Measurements from ENCODE around the gene GCAT. TPM values are rescaled to one million over a fixed set of nuclear protein-coding genes. Genes with fewer than 3 reads are reported as not detected.

GCAT gene
- total and polyA plus RNA-seq, 10 of the 15 experiments (the other 5 are each of a cell fraction or from before 2014, with no cell fraction given), result 0.95 to 34.3 (median 15.3) TPM

DNA sequence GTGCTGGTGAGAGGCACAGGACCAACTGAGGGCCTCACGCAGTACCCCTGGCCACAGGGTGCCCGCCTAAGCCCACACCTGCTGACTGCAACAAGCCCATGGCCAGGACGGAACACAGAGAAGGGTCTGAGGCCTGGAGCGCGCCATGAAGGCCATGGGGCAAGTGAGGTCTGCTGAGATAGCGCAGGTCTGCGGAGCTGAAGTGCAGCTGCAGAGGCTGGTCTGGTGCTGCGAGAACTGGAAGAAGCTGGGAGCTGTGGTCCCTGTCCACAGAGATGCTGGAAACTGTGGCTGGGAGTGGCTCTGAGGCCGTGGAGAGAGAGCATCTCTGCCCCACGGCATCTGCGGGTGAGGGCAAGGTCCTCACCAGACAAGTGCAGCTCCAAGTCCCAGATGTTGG is 23.7 kb downstream of the GCAT start (continued):
- TF ChIP-seq ETV6 (conservative IDR thresholded peaks at IDR 0.05 in 1 of 2, IDR thresholded peaks at IDR 0.05 in 1 of 2; ENCODE audit: borderline replicate concordance in 1 of 2, low read depth in 1 of 2), result no peak
- TF ChIP-seq NKRF (conservative IDR thresholded peaks at IDR 0.05), result no peak
- no peak for TF ChIP-seq ESRRA (IDR thresholded peaks at IDR 0.05; ENCODE audit: low read length)
- TF ChIP-seq BACH1 (IDR thresholded peaks at IDR 0.05; ENCODE audit: borderline replicate concordance), result no peak
- no peak for TF ChIP-seq CBX3 (IDR thresholded peaks at IDR 0.05; ENCODE audit: borderline replicate concordance, low read depth)

- Histone ChIP-seq H3K4me1 (ENCODE audit: control insufficient read depth, insufficient read depth, low read length) (no peaks in the 10 kb centered on the region), H3K79me2 (ENCODE audit: control insufficient read depth, insufficient read depth, low read length) (no peaks in the 10 kb centered on the region), H4K20me1 (ENCODE audit: control insufficient read depth, insufficient read depth) (no peaks in the 10 kb centered on the region), H3K4me2 (ENCODE audit: control insufficient read depth, insufficient read depth) (no peak overlapping the region), H3K36me3 (ENCODE audit: control insufficient read depth in 2 of 2, insufficient read depth in 2 of 2, low read length in 1 of 2) (peaks cover 21 to 27% of the 10 kb centered on the region in 2 experiments; a peak in 3 of 4 replicates), H3K9ac (ENCODE audit: control insufficient read depth, insufficient read depth, low read length) (no peak overlapping the region), H3K27me3 (replicated peaks in 1 of 2; ENCODE audit: control insufficient read depth in 2 of 2, insufficient read depth in 2 of 2, low read length in 1 of 2) (no peaks in the 10 kb centered on the region), H3K27ac (ENCODE audit: control insufficient read depth, insufficient read depth) (no peak overlapping the region), H2AFZ (ENCODE audit: control insufficient read depth, low read depth, low read length) (no peak overlapping the region), H3K4me3 (no peak overlapping the region), H3K9me3 (replicated peaks; ENCODE audit: control insufficient read depth, insufficient read depth, low read length) (no peaks in the 10 kb centered on the region)
- in situ Hi-C loops (cut with MboI), result no loop called here
- ChIA-PET CTCF (no interaction called here), SMC1A (ENCODE audit: uncharacterized antibody, unreplicated experiment) (no interaction called here), POLR2A (no interaction called here), RAD21 (ENCODE audit: unreplicated experiment) (no interaction called here)
- intact Hi-C loops (cut with micrococcal nuclease; ENCODE audit: unreplicated experiment), result no loop called here
- ATAC-seq (no peak), FAIRE-seq (no peak), DNase-seq (ENCODE audit: low read depth, low spot score) (no peak)
- WGBS (ENCODE audit: insufficient coverage, insufficient replicate concordance, low lambda C conversion rate, missing lambda C conversion rate), result 92% methylated on average over 16 of the region's 16 CpGs
- no TSS peak for BruUV-seq (replicated peaks)
- TF ChIP-seq ZNF384 (IDR thresholded peaks at IDR 0.05; ENCODE audit: borderline replicate concordance, low read depth, low read length), result no peak
- TF ChIP-seq POU2F2 (IDR thresholded peaks at IDR 0.05; ENCODE audit: borderline replicate concordance, low read depth, low read length), result no peak
- no peak for TF ChIP-seq MAX (IDR thresholded peaks at IDR 0.05; ENCODE audit: low read depth, low read length)
- no peak for TF ChIP-seq IRF3 (IDR thresholded peaks at IDR 0.05)
- TF ChIP-seq, protein P1, sequence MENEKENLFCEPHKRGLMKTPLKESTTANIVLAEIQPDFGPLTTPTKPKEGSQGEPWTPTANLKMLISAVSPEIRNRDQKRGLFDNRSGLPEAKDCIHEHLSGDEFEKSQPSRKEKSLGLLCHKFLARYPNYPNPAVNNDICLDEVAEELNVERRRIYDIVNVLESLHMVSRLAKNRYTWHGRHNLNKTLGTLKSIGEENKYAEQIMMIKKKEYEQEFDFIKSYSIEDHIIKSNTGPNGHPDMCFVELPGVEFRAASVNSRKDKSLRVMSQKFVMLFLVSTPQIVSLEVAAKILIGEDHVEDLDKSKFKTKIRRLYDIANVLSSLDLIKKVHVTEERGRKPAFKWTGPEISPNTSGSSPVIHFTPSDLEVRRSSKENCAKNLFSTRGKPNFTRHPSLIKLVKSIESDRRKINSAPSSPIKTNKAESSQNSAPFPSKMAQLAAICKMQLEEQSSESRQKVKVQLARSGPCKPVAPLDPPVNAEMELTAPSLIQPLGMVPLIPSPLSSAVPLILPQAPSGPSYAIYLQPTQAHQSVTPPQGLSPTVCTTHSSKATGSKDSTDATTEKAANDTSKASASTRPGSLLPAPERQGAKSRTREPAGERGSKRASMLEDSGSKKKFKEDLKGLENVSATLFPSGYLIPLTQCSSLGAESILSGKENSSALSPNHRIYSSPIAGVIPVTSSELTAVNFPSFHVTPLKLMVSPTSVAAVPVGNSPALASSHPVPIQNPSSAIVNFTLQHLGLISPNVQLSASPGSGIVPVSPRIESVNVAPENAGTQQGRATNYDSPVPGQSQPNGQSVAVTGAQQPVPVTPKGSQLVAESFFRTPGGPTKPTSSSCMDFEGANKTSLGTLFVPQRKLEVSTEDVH (IDR thresholded peaks at IDR 0.05; ENCODE audit: low read depth, partially characterized antibody), result no peak
- TF ChIP-seq TBL1XR1 (IDR thresholded peaks at IDR 0.05; ENCODE audit: low read depth, low read length), result no peak
- no peak for TF ChIP-seq CTCF (IDR thresholded peaks at IDR 0.05 in 2 of 3, conservative IDR thresholded peaks at IDR 0.05 in 1 of 3; ENCODE audit: control insufficient read depth in 2 of 3, extremely low read depth in 1 of 3, insufficient read depth in 1 of 3, low read depth in 3 of 3, low read length in 3 of 3)
Measured at GRCh38 chr22:37832022-37832857, 24.5 kb downstream of the GCAT start.

Measured in GM12878 (cell line).